ENCODE measurements around the gene IQGAP3.

DNA sequence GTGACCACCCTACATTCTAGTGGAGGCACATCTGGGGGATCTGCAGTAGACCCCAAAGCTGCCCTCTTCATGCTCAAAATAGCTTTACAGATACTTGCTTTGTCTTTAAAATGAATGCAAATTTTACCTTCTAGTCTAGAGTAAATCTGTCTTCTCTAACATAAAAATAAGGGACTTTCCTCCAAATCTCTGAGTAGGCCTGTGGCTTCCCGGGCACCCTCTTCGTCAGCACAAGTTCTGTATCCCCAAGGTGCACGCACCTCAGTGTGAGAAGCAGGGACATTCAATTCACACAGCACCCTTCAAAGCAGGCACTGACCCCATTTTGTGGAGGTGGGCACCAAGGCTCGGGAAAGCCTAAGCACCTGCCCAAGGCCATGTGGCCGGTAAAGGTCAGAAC is 90.8 kb downstream of the IQGAP3 start:
- TF ChIP-seq POLR2AphosphoS5 (IDR thresholded peaks at IDR 0.05; ENCODE audit: low read depth, low read length) = no peak
- no peak for TF ChIP-seq SIN3A (IDR thresholded peaks at IDR 0.05; ENCODE audit: borderline replicate concordance, low read depth, low read length)
- TF ChIP-seq TAF1 (IDR thresholded peaks at IDR 0.05; ENCODE audit: borderline replicate concordance, low read depth, low read length) = no peak
